ENCODE results near the gene SAMD4B.

SAMD4B gene

DNA sequence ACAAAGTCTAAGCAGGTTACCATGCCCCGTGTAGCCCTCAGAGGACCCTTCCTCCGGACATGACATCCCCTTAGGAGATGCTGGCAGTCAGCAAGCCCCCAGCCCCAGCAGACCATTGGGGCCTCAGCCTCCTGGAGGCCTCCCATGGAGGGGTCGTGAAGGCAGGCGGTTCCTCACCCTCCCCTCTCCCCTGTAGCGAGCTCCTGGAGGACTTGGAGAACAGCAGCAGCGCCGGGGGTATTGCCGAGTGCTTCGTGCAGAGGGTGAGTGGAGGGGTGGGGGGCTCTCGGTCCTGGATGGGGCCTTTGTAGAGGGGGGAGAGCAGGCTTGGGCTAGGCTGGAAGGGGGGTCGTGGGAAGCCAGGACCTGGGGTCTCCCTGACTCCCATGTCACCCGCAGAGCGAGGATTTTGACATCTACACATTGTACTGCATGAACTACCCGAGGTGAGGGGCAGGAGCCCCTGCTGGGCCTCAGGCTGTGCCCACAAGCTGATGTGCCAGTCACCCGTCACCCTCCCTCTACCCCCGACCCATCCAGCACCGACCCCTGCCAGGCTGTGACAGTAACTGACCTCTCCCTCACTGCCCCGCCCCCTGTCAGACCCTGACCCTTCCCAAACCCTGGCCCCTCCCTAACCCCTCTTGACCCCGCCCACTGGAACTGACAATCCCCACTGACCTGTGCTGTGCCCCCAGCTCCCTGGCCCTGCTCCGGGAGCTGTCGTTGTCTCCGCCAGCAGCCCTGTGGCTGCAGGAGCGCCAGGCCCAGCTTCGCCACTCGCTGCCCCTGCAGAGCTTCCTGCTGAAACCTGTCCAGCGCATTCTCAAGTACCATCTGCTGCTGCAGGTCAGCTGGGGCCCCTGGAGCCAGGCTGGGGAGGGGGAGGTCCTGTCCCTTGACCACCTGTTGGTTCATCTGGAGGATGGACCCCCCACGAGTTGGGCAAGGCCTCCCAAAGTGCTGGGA is 74.2 kb downstream of the SAMD4B start:
- TF ChIP-seq, protein P1, sequence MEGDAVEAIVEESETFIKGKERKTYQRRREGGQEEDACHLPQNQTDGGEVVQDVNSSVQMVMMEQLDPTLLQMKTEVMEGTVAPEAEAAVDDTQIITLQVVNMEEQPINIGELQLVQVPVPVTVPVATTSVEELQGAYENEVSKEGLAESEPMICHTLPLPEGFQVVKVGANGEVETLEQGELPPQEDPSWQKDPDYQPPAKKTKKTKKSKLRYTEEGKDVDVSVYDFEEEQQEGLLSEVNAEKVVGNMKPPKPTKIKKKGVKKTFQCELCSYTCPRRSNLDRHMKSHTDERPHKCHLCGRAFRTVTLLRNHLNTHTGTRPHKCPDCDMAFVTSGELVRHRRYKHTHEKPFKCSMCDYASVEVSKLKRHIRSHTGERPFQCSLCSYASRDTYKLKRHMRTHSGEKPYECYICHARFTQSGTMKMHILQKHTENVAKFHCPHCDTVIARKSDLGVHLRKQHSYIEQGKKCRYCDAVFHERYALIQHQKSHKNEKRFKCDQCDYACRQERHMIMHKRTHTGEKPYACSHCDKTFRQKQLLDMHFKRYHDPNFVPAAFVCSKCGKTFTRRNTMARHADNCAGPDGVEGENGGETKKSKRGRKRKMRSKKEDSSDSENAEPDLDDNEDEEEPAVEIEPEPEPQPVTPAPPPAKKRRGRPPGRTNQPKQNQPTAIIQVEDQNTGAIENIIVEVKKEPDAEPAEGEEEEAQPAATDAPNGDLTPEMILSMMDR (IDR thresholded peaks at IDR 0.05; ENCODE audit: extremely low read depth, insufficient read depth, missing control alignments), result no peak
- DNase-seq (ENCODE audit: low spot score), result peak; percentile 19
- in situ Hi-C loops (cut with MboI; ENCODE audit: low pct_unique_long_range_greater_than_20kb, low sequenced_read_pairs, unreplicated experiment), result no loop called here

DNA sequence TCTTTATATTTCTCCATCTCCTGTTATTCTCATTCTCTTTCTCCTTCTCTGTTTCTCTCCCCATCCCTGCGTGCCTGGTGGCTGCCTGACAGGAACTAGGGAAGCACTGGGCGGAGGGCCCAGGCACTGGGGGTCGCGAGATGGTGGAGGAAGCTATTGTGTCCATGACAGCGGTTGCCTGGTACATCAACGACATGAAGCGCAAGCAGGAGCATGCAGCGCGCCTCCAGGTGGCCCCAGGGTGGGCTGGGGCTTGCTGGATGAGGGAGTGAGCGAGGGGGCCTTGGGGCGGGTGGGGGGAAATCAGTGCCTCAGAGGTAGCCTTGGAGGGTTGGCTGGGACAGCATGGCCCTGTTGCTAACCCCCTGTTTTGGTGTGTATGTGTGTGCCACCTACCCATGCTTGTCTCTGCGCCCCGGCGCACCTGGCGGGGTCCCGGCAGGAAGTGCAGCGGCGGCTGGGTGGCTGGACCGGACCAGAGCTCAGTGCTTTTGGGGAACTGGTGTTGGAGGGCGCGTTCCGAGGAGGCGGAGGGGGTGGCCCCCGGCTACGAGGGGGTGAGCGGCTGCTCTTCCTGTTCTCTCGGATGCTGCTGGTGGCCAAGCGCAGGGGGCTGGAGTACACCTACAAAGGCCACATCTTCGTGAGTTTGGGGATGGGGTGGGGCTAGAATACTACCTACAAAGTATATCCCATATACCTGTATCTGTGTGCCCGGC is 75.4 kb downstream of the SAMD4B start:
- in situ Hi-C loops (cut with MboI; ENCODE audit: low pct_unique_long_range_greater_than_20kb, low sequenced_read_pairs, unreplicated experiment), result no loop called here
- no peak for DNase-seq (ENCODE audit: low spot score)
- TF ChIP-seq, protein P1 (IDR thresholded peaks at IDR 0.05; ENCODE audit: extremely low read depth, insufficient read depth, missing control alignments), result no peak

DNA sequence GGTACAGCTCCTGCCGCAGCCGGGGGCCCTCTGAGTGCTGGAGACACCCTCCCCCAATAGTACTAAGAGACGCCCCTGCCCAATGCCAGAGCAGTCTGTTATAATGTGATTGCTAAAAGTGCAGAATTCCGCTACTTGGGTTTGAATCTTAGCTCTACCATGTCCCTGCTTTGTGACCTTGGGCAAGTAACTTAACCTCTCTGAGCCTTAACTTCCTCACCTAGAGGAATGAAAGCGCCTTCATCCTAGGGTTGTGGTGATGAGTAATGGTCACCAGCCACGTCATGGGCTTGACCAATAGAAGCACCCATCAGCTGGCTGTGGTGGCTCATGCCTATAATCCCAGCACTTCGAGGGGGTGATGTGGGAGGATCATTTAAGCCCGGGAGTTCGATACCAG is 76.8 kb downstream of the SAMD4B start:
- in situ Hi-C loops (cut with MboI; ENCODE audit: low pct_unique_long_range_greater_than_20kb, low sequenced_read_pairs, unreplicated experiment), result no loop called here
- no peak for DNase-seq (ENCODE audit: low spot score)
- TF ChIP-seq, protein P1 (IDR thresholded peaks at IDR 0.05; ENCODE audit: extremely low read depth, insufficient read depth, missing control alignments), result no peak

DNA sequence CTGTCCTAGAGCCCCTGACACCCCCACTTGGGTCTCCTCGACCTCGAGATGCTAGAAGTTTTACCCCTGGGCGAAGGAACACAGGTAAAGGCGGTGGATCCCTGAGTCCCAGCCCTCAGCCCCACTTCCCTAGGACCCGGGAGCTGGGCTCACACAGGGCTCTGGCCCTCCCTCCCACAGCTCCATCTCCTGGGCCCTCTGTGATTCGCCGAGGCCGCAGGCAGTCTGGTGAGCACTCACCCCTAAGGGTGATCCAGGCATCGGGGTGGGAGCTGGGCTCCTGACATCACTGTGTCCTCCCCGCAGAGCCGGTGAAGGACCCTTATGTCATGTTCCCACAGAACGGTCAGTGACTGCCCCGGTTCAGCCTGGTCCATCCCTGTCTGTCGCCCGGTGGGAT is 78.5 kb downstream of the SAMD4B start:
- no peak for DNase-seq (ENCODE audit: low spot score)
- in situ Hi-C loops (cut with MboI; ENCODE audit: low pct_unique_long_range_greater_than_20kb, low sequenced_read_pairs, unreplicated experiment), result no loop called here
- TF ChIP-seq, protein P1 (IDR thresholded peaks at IDR 0.05; ENCODE audit: extremely low read depth, insufficient read depth, missing control alignments), result no peak

DNA sequence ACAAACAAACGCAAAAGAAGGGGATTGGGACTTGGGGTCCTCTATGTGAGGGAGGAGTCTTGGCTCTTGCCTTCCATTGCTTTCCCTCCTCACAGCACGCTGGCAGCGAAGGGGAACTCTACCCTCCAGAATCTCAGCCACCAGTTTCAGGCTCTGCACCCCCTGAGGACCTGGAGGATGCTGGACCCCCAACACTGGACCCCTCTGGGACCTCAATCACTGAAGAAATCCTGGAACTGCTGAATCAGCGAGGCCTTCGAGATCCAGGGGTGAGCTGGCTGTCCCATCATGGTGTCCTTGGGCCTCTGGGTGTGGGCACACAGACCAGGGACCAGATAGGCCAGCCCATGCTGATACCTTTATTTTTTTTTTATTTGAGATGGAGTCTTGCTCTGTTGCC is 79.8 kb downstream of the SAMD4B start:
- in situ Hi-C loops (cut with MboI; ENCODE audit: low pct_unique_long_range_greater_than_20kb, low sequenced_read_pairs, unreplicated experiment), result no loop called here
- no peak for DNase-seq (ENCODE audit: low spot score)
- TF ChIP-seq, protein P1 (IDR thresholded peaks at IDR 0.05; ENCODE audit: extremely low read depth, insufficient read depth, missing control alignments), result no peak

DNA sequence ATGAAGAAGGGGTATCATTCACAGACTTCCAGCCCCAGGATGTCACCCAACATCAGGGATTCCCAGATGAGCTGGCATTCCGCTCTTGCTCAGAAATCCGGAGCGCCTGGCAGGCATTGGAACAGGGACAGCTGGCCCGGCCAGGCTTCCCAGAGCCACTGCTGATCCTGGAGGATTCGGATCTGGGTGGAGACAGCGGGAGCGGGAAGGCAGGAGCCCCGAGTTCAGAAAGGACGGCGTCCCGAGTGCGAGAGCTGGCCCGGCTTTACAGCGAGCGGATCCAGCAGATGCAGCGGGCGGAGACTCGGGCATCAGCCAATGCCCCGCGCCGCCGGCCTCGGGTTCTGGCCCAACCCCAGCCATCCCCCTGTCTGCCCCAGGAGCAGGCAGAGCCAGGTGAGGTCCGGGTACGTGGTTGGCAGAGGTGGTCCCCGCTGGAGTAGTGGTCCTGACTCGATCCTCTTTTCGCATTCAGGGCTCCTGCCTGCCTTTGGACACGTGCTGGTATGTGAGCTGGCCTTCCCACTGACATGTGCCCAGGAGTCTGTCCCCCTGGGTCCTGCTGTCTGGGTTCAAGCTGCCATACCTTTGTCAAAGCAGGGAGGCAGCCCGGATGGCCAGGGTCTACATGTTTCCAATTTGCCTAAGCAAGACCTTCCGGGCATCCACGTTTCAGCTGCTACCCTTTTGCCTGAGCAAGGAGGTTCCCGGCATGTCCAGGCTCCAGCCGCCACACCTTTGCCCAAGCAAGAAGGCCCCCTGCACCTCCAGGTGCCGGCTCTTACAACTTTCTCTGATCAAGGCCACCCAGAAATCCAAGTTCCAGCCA is 81.3 kb downstream of the SAMD4B start:
- TF ChIP-seq, protein P1 (IDR thresholded peaks at IDR 0.05; ENCODE audit: extremely low read depth, insufficient read depth, missing control alignments), result no peak

More for the DNA sequence above, 81.3 kb downstream of the SAMD4B start:
- DNase-seq (ENCODE audit: low spot score), result no peak
- in situ Hi-C loops (cut with MboI; ENCODE audit: low pct_unique_long_range_greater_than_20kb, low sequenced_read_pairs, unreplicated experiment), result no loop called here

Data from GM13977 (cell line).